ENCODE measurements around the gene RAI2.
A peak's percentile ranks its signal among the peaks of the same experiment; 100 is the strongest.

RAI2 gene

DNA sequence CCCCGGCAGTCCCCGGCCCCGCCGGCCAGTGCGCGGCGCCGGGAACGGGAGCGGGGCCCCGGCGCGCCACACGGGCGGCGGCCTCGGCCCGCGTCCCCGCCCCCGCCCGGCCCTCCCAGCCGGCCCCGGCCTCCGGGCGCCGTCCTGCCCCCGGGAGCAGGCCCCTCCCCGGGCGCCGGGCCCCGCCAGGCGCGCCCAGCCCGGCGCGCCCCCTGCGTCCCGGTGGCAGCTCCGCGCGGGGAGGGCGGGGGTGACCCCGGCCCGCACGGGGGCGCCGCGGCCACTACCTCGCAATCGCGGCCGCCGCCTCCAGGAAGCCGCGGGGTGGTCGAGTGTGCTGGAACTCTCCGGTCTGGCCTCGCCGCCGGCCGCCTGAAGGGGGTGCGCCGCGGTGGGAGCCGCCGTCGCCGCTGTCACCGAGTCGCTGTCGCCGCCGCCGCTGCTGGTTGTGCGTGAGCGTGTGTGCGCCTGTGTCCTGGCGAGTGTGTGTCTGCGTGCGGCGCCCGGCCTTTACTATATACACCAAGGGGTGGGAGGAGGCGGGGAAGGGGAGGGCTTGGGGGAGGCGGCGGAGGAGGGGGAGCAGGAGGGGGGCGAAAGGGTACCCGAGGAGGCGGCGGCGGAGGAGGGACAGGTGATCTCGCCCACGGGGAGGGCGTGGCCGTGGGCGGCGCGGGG, at the start of gene RAI2:
TSS of gene RAI2 (minus strand) at position 488 of the 678 bp plus-strand sequence. CDS start 59,288 bp downstream, outside the sequence.
- no peak for DNase-seq

GRCh38 chrX:17888421-17888820, 27.3 kb upstream of the RAI2 start:
- no peak for DNase-seq

DNA sequence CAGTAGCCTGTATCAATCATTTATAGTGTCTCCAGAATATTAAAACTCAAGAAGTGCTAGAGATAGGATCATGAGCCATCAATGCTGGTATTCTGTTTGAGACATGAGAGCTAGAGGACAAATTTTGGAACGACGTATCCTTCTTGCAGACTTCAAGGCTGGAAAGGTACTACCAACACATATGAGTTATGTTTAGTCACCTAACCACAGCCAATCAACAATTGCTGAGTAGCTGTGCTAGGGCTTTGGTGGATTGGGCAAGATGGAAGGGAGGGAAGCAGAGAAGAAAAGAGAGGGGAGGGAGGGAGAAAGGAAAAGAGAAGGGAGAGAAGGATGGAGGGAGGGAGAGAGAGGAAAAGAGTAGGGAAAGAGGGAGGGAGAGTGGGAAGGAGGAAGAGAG, 21.6 kb upstream of the RAI2 start:
- DNase-seq: no peak

- DNase-seq: no peak
These were observed 17.1 kb upstream of the RAI2 start for GRCh38 chrX:17878028-17878670.

- no peak for DNase-seq
These were observed 15.0 kb upstream of the RAI2 start for GRCh38 chrX:17876135-17876534.

DNA sequence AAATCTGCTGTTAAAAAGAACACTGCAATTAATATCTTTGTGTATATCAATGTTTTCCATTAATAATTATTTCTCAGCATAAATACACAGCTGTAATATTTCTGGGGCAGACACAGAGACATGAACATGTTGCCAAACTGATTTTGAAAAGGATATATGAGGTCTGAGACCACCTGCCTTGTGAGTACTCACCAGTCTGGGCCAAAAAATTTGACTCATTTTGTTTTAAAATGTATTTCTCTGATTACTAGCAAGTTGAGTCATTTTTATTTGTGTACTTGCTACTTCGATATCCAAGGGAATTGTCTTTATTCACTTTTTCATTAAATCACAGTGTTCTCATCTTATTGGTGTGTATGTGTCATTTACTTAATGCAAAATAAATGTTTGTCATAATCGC, 8.5 kb upstream of the RAI2 start:
- no peak for DNase-seq

DNA sequence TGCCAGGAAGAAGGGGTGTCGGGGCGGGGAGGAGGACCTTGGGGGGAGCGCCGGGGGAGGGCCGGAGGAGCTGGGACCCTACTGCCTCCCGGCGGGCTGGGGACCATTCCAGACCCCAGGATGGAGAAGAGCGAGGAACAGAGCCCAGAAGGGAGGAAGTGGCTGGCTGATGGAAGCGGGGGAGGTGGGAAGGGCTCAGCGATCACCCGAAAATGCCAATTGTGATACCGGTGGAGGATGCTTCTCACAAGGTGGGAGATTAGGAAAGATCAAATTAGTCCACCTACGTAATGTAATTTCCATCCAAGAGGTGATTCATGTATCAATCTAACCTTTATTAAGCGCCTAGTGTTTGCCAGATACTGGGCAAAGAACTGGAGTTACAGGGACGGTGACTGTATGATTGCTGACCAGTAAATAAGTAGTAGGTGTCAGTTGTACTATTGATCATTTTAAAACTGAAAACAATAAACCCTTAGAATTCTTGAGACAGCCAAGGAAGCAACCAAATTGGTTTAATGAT, 452 bp upstream of the RAI2 start:
- DNase-seq: no peak

GRCh38 chrX:17860179-17860780, 818 bp downstream of the RAI2 start:
- no peak for DNase-seq

- peak; percentile 15 for DNase-seq
These were observed 1.4 kb downstream of the RAI2 start for GRCh38 chrX:17859609-17860178.

DNA sequence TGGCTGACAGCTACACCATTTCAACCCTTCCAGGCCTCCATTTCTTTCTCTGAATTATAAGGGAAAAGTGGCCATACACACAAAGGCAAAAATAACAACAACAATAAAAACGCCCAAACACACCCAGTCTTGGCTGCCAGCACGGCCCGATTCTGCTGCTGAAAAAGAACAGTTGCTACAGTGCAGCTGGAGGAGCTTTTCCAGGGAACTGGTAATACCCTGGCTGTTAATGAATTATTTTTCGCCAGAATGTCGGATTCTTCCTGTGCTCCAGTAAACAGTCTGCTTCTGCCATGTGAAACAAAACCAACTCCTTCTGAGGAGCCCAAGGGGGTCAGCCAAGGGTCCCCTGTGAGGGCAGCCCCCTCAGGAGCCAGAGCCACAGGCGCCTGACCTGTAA, 6.6 kb downstream of the RAI2 start:
- DNase-seq: no peak

DNA sequence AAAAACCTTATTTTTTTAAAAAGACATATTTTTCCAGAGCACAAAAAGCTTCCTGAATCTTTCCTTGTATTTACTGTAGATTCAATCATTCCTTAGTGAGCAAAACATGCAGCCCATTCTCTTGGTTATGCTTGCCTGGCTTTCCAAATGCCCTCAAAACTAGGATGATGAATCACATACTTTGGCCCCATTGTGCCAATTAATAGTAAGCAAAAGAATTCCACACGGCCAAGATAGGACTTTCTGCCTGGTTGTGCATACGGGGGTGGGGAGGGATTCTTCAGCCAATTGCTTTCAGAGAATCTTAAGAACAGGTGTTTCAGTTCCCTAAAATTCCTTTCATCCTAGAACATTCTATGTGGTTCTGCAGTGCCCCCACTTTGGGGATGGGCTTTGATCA, 7.0 kb downstream of the RAI2 start:
- no peak for DNase-seq

- no peak for DNase-seq
These were observed 9.2 kb downstream of the RAI2 start for GRCh38 chrX:17851874-17852273.

- DNase-seq: no peak
These were observed 12.4 kb downstream of the RAI2 start for GRCh38 chrX:17848545-17849265.

DNA sequence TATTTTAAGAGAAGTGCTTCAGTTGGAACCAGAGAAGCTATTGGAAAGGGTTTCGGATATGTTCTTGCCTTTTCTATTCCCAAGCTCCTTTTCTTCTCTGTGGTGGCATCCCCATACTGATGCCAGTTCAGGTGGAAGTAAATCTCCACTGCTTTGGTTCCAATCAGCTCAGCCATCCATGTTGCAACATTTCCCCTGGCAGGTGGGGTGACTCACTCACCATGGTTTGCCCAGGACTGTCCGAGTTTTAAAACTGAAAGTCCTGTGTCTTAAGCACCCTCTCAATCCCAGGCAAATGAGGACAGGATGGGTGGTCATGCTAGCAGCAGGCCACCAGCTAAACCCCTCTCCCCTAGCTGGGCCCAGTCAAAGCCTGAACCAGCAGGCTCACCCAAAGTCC, 15.1 kb downstream of the RAI2 start:
- DNase-seq: no peak

DNA sequence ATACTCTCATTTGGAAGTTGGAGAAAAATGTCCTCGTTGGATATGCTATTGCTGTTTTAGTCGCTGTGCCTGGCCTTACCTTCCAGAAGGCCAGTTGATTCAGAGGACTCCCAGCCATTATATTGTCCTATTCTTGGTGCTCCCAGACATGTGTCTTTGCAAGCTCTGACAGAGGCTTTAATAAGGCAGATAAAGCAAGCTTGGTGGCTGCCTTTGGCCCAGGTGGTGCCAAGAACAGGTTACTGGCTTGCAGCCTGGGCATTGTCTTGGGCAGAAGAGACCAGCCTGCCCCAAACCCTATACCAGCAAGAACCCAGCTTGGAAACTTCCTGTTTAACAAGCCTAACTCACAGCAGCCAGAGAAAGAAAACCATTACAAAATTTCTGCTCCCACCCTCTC, 16.9 kb downstream of the RAI2 start:
- DNase-seq: no peak

DNA sequence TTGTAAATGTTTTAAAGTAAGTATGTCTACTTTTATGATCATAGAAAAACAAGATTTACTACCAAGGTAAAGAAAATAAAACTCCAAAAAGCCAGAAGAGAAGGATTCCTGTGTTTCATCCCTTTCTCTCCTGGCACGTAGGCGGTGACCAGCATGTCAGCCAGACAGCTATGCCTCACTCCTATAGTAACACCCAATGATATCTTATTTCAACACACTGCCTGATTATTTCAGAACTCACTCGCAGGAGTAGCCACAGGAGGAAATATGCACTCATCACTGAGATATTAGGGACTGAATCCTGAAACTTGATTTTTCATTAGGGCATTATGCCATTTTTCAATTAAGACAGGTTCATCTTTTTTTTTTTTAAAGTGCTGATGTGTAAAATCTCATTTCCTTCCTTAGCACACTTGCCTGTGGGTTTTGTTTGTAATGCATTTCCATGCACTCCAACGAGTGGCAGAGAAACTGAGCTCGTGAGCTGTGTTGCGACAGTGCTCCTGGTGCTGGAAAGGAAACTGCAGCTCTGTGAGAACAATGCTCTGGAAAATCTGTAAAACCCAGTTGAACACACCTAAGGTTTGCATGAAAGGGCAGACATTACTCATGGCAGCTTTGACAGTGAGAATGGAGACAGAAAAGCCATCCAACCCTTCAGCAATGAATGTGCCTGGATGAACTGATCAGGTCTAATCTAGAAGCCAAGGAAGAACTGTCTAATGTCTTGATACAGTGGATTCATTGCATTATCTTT, 18.2 kb downstream of the RAI2 start:
- no peak for DNase-seq

GRCh38 chrX:17839269-17839668, 21.8 kb downstream of the RAI2 start:
- no peak for DNase-seq

DNA sequence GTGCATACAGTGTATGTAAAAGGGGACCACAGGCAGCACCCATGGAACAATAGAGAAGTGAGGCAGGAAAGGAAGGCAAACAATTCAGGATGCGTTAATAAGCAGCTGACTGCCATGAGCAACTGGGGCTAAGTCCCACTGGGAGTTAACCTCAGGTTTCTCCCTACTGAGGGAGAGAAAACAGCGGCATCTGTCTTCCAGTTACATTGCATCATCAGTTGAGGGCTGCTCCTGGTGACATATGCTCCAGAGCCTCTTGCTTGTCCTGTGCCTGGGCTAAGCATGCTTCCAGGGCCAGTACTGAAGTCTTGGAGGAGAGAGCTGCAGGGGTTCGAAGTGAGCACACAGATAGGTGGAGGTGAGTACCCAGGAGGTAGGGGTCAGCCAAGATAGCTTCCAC, 24.3 kb downstream of the RAI2 start:
- peak; percentile 83 for DNase-seq

GRCh38 chrX:17833954-17834353, 27.1 kb downstream of the RAI2 start:
- DNase-seq: no peak

DNA sequence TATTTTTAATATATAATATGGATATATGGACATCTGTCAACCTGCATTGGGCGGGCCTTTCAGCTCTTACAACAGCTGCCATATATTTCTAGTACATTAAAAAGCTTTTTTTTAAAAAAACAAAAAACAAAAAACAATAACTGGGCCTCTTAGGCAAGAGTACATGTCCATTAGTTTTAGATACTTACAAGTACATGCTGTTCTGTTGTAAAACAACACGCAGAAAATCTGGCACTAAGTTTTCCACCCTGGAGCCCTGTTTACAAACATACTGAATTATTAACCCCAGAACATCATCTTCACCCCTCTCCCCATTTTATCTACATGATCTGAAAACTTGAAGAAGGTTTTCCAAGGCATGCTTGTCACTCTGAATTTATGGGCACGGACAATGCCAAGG, 29.8 kb downstream of the RAI2 start:
- DNase-seq: no peak

- DNase-seq: no peak
These were observed 30.9 kb downstream of the RAI2 start for GRCh38 chrX:17830211-17830610.

DNA sequence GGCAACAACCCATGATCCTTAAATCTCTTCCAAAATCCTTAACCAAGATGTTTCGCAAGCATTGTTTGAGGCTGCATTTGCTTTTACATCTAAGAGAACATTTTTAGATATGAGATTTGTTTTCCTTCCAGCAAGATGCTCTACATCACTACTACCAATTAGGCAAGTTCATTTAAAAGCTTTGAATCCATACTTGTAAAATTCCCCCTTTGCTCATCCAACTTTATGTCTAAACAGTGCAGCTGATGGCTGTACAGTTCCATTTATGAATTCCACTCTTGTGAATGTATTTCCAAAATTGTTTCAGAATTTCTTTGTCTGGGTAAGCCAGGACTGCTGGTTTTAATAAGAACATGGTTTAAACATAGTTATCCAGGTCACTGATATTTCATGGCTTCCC, 31.5 kb downstream of the RAI2 start:
- DNase-seq: no peak

Measured in NCI-H2171 (cell line).